SU-DHL-6 (cell line): Measurements from ENCODE around the gene HEATR1.

ENCODE experiments used
- CTCF ChIP-seq: fragments of 200-600 bp; sonication (generic); IDR thresholded peaks from one replicate; pipeline ENCODE4 v1.5.1; 2017; ENCODE audit warnings: antibody characterized with exemption, mild to moderate bottlenecking, low read length, moderate library complexity; ENCODE audit not compliant: insufficient read depth, poor library complexity, severe bottlenecking
- EZH2phosphoT487 ChIP-seq: fragments of 200-600 bp; sonication (generic), shearing (Covaris generic); conservative IDR thresholded peaks from 2 replicates; pipeline ENCODE4 v1.6.1; 2018; ENCODE audit warnings: mild to moderate bottlenecking, antibody characterized with exemption, low read length, moderate library complexity, mixed read lengths

GRCh38 chr1:236534151-236534651 lies 70.1 kb downstream of the HEATR1 start:
- TF ChIP-seq EZH2phosphoT487 = no peak
- no peak for TF ChIP-seq CTCF
